GM21528 (cell line): Measurements from ENCODE around the gene PLTP.

ENCODE experiments used
- ATAC-seq: cut with Tn5 transposase; IDR thresholded peaks from one replicate; pipeline ENCODE4 v1.9.1; 2021; ENCODE audit warnings: mild to moderate bottlenecking, moderate library complexity; ENCODE audit not compliant: unreplicated experiment, low FRiP score

Gene PLTP

DNA sequence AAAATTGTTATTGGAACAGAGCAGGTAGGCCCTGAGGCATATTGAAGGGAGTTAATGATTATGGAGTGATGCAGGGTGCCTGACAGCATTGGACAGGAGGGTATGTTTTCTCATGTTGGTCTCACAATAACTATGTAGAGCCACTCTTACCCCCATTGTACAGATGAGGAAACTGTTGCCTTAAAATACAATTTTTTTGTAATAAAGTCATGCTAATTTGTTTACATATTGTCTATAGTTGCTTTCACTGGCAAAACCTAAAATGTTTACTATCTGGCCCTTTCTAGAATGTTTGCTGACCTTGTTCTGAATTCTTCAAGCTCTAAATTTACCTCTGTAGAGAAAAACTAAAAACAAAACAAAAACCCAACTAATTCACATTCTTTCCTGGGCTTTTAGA lies 60.5 kb downstream of the PLTP start:
- ATAC-seq, result no peak

DNA sequence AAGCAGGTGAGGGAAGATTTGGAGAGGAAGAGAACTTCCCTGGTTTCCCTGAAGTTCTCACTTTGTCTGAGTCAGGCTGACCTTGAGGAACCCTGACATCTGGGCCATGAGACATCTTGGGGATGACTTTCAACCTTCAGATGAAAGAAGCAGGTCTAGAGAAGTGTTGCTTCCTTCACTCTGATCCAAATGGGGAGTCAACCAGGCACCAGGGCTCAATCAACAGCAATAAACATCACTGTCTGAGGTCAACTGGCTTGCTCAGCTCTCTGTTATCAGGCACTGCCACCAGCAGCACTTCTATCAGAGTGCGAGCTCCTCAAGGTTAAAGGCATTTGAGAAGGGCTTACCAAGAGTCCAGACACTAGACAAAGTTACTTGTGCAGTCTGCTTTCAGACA lies 61.0 kb downstream of the PLTP start:
- ATAC-seq, result no peak

DNA sequence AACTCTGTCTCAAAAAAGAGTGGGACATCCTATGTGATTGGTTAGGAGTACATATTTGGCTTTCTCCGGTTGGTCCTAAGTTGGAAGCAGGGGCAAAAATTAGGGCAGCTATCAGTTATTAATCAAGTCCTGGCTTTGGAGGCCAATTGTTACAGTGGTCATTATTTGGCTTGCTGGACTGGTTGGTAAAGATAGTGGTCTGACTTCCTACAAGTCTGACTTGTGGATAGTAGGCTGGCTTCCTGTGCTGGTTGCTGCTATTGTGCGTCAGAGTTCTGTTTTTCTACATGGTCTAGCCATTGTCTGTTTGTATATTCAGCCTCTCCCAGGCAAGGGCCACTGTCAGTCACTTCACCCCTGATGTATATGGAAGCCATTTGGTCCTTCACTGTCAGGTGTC lies 61.7 kb downstream of the PLTP start:
- ATAC-seq, result no peak

DNA sequence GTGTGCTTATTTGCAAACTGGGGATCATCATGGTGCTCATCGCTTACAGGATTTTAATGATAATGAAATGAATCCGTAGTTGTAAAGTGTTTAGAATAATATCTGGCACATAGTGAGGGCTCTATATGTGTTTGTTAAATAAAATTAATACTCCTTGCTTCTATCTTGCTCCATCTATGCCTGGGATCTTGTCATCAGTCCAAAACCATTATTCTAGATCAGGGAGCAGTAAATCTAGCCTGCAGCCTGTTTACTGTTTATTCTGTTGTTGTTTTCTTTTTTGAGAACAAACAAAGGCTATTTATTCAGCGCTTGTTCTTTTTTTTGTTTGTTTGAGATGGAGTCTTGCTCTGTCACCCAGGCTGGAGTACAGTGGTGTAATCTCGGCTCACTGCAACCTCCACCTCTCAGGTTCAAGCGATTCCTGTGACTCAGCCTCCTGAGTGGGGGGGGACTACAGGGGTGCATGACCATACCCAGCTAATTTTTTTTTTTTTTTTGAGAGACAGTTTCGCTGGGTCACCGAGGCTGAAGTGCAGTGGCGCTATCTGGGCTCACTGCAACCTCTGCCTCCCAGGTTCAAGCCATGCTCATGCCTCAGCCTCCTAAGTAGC lies 62.9 kb downstream of the PLTP start:
- no peak for ATAC-seq
